Activated T-helper 1 cell treated with Interleukin-2 at 50 U/mL for 16 hours (primary cell): Measurements from ENCODE around the gene NEUROD4.
"Not testable (repeated sequence)": the region's sequence is repeated elsewhere in the genome, so short reads cannot be mapped to it uniquely, and the experiment has no call there.

Experiments used
- DNase-seq: peaks from one replicate; pipeline ENCODE4 v3.0.0-alpha.2; 2020; ENCODE audit warnings: low read depth

The NEUROD4 gene

GRCh38 chr12:55019784-55020183 lies at the start of gene NEUROD4:
NEUROD4 (plus strand) TSS chr12:55019974; CDS start chr12:55026440, 6,466 bp downstream.
- DNase-seq: no peak

GRCh38 chr12:54970741-54971140 lies 49.0 kb upstream of the NEUROD4 start:
- no peak for DNase-seq

GRCh38 chr12:54973556-54973955 lies 46.2 kb upstream of the NEUROD4 start:
- no peak for DNase-seq

GRCh38 chr12:54974279-54974678 lies 45.5 kb upstream of the NEUROD4 start:
- DNase-seq: no peak

- DNase-seq: no peak
These were observed 44.5 kb upstream of the NEUROD4 start for GRCh38 chr12:54975272-54975671.

GRCh38 chr12:54975875-54976274 lies 43.9 kb upstream of the NEUROD4 start:
- no peak for DNase-seq

- DNase-seq: no peak
These were observed 42.6 kb upstream of the NEUROD4 start for GRCh38 chr12:54977155-54977554.

GRCh38 chr12:54977857-54978256 lies 41.9 kb upstream of the NEUROD4 start:
- no peak for DNase-seq

- DNase-seq: peak; percentile 36
These were observed 39.4 kb upstream of the NEUROD4 start for GRCh38 chr12:54980341-54980740.

- DNase-seq: no peak
These were observed 38.0 kb upstream of the NEUROD4 start for GRCh38 chr12:54981796-54982195.

GRCh38 chr12:54983536-54984101 lies 36.2 kb upstream of the NEUROD4 start:
- DNase-seq: no peak

GRCh38 chr12:54984658-54985376 lies 35.0 kb upstream of the NEUROD4 start, which contains the start of gene TESPA1:
TESPA1 (minus strand) TSS chr12:54984762; CDS start chr12:54974562, 10,200 bp downstream.
- peak; percentile 75 for DNase-seq

GRCh38 chr12:54986773-54987172 lies 33.0 kb upstream of the NEUROD4 start:
- not testable (repeated sequence) for DNase-seq

- DNase-seq: no peak
These were observed 32.1 kb upstream of the NEUROD4 start for GRCh38 chr12:54987611-54988231.

- DNase-seq: no peak
These were observed 31.2 kb upstream of the NEUROD4 start for GRCh38 chr12:54988402-54989054.

- no peak for DNase-seq
These were observed 29.9 kb upstream of the NEUROD4 start for GRCh38 chr12:54989829-54990228.

- DNase-seq: no peak
These were observed 28.4 kb upstream of the NEUROD4 start for GRCh38 chr12:54991161-54991990.

- DNase-seq: no peak
These were observed 27.8 kb upstream of the NEUROD4 start for GRCh38 chr12:54991991-54992375.

- peak; percentile 32 for DNase-seq
These were observed 26.5 kb upstream of the NEUROD4 start for GRCh38 chr12:54993181-54993835.

- no peak for DNase-seq
These were observed 23.6 kb upstream of the NEUROD4 start for GRCh38 chr12:54996205-54996604.

- DNase-seq: no peak
These were observed 21.7 kb upstream of the NEUROD4 start for GRCh38 chr12:54997929-54998522.
